Activated CD4-positive, alpha-beta T cell treated with anti-CD3 and anti-CD28 coated beads, Interleukin-2, amount 50 U/mL, for 24 hours (primary cell): ENCODE results near the gene SP100.
"Not testable (repeated sequence)": the region's sequence is repeated elsewhere in the genome, so short reads cannot be mapped to it uniquely, and the experiment has no call there.

Experiments
- DNase-seq, 2 donors: peaks; one replicate each; pipeline ENCODE4 v3.0.0-alpha.2; 2020; ENCODE audit warnings: low read depth in 1 of 2, low spot score in 1 of 2

SP100 gene

DNA sequence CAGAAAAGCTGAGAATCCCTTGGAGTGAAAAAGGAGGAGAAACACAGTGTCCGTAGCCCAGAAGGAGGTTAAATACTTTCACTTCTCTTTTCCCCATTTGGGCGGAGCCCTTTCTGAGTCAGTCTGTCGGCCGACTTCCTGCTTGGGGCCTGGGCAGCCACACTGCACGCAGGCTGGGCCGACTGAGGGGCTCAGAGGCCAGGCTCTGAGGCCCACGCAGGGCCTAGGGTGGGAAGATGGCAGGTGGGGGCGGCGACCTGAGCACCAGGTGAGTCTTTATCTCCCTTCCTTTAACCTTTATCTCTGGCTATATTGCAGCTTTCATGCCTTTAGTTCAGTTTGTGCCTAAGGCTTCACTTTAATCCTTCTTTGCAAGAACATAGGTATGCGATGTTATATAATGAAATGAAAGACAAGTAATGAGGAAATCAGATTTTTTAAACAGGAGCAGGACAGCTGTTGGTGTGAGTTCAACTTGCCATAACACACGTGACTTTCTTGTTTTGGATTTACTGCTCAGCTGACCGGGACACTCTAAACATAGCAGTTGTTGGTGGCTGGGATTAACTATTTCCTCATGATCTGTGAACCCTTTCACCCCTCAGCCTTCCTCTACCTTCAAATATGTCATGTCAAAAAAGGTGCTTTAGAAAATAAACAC lies at the start of gene SP100:
TSS of gene SP100 (plus strand) at position 141 of the 661 bp plus-strand sequence. CDS start at position 237, 96 bp downstream.
- peak; percentile 31 to 67 for DNase-seq

DNA sequence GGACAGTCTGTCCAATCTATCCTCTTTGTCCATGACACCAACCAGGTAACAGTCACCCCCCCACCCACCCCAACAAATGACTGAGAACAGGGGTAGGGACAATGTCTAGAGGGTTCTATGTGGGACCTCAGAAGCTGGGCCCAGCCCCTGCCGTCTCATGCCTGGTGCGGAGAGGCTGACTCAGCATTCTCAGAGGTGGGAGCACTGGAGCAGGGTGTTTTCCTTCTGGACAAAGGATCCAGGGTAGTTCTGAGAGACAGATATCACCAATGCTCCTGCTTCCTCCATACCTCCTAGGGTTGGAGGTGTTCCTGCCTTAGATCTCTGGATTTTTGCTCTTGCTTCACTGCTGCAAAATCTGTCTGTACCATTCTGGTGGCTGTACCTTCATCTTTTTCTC lies 33.9 kb upstream of the SP100 start:
- no peak for DNase-seq

DNA sequence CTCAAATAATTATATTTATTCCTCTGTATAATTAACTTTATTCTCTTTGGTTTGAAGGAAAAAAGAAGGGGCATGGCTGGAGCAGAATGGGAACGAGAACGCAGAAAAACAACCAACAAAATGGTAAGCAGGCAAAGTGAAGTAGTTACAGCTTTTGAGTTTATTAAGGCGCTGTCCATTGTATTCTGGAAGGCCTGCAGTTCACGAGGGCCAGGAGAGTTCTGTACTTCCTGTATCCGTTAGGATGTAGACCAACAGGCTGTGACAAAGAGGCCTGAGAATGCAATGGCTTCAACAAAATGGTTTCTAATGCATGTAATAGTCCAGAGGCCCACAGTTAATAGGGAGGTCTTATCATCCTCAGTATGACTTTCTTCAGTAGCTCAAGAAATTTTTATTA lies 32.5 kb upstream of the SP100 start:
- DNase-seq = no peak

DNA sequence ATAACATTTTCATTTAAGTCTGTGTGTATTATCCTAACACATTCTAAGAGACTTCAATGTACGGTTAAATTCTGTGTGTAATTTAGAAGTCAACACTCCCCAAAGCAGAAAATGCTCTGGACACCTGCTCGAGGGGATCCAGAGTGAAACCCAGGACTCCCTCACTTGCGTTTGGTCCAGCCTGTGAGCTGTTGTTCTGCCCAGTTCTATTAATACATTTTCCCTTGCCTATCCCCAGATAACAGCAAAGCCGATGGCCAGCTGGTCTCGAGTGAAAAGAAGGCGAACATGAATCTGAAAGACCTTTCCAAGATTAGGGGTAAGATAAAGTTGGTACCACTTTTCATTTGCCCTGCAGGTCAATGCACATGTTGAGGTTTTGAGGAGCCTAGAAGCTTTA lies 31.0 kb upstream of the SP100 start:
- no peak for DNase-seq

DNA sequence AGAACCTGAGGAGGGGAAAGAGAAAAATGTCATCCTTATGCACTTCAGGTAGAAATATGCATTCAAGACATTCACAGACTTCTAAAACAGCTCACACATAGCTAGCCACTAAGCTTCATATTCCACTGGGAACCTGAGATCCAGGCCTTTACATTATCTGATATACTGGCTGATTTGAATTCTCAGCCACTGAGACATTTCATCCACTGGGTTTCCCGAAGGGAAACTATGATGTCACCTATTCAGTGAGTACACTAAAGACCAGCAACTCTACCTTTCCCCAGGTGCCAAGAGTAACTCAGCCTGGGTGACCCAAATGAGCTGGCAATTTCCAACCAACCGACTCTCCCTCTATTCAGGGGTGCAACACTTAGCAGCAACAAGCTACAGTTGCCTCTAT lies 21.7 kb upstream of the SP100 start:
- no peak for DNase-seq

DNA sequence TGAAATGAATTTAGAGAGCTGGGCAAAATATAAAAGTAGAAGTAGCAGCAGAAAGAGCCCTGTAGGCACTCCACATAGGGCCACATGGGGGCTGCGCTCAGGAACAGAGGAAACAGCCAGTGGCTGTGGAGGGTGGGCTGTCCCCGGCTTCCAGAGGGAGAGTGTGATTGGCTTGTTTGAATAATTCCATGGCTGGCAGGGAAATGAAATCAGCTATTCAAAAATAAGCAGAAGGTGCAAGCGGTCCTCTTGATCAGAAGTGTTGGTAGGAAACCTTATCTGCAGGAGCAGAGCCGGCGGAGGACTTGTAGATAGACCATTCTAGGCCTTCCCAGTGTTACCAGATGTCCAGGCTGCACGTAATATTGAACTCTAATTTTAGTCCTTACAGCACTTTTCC lies 17.3 kb upstream of the SP100 start:
- not testable (repeated sequence) for DNase-seq

DNA sequence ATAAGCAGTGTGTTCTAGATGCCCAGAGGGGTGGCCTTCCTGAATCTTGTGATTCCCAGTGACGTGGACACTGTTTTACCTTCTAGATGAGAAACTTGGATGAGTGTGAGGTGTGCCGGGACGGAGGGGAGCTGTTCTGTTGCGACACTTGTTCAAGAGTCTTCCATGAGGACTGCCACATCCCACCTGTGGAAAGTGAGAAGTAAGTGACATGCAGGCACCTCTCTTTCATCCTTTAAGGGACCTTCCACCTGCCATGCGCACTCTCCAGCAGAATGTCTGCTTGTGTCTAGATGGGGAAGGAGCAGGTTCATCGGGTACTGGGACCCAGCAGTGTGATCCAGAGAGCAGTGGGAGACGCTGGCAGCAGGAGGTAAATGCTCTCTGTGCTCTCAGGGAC lies 16.0 kb upstream of the SP100 start:
- DNase-seq = no peak

DNA sequence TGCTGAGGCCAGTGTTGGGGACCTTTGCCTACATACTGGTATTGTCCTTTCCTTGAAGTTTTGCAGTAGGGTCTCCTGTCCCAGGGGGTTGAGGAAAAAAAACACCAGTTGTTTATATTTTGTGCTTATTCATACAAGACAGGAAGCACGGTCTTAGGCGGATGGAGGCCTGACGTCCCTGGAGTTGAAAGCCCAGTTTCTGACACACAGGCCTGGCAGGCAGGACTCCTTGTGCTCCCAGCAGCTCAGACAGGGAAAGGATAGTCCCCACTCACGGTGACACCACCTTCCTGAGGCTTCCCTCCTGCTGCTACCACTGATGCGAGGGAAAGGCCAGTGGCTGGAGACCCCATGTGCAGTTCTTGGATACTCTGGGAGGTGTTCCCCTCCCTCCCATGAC lies 15.5 kb upstream of the SP100 start:
- DNase-seq = no peak

DNA sequence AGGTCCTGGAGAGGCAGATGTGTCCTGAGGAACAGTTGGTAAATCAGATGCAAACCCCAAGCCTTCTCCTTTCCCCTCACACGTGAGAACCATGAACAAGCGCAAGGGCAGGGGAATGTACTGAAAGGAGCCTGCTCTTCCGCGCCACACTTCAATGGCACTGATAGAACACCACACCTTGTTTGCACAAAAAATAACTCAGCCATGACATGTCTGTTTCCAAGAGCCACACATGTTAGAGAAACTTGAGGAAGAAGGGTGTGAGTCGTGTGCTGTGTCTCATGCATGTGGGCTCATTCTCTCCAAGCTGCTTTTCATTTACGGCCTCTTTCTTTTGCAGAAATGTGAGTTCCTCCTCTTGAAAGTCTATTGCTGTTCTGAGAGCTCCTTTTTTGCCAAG lies 15.0 kb upstream of the SP100 start:
- DNase-seq = not testable (repeated sequence)

DNA sequence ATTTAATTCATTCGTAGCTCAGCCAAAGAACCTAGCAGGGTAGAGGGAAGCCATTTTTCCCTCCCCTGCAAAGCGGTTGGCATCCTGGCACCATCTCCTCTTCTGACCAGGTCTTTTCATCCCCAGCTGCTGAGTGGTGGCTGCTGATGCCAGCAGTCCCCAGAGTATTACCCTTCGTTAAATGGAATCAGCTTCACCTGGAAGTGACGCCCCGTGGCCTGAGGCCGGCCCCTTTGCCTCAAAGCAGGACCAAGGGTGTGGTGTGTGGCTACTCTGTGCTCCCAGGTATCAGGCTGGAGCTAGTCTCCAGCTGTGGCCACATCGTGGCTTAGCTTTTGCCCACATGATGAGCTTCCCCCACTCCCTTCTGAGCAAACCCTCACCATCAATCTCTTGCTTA lies 12.3 kb upstream of the SP100 start:
- DNase-seq = no peak

DNA sequence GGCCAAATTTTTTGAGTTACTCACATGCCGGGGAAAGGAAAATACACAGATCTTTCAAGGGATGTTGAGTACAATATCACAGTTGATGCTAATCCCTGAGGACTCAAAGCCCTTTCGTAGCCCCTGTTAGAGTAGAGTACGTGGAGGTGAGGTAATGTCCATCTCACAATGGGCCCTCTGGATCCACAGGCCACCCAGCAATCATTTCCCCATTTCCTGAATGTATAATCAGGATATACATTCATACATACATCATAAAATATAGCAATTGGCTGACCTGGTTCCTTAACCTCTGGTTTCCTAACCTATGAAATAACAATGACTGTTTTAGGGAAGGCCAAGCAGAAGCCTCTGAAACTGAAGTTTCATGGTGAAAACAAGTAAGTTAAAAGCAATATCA lies 10.2 kb upstream of the SP100 start:
- DNase-seq = no peak

DNA sequence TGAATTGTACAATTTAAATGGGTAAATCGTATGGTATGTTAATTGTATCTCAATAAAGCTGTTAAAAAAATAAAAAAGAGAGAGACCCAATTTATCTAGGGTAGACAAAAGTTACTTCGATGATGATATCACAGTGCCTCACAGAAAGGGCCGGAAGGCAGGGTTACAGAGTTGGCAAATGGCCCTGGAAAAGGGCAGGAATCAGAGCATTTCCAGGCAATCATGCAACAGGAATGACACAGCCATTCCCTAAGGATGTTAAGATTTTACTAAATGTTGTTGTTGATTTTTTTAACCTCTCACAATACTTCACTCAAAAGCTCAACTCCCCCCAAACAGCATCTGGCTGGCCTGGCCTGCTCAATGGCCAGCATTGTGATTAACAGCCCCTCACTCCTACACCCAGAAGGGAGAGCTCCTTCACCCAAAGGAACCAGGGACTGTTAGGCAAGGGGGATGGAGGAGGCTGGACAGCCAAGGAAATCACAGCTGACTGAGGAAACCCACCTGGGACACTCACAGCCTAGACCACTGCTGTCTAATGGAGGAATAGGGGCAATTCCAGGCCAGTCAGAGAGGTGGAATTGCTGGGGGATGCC lies 7.7 kb upstream of the SP100 start:
- no peak for DNase-seq

DNA sequence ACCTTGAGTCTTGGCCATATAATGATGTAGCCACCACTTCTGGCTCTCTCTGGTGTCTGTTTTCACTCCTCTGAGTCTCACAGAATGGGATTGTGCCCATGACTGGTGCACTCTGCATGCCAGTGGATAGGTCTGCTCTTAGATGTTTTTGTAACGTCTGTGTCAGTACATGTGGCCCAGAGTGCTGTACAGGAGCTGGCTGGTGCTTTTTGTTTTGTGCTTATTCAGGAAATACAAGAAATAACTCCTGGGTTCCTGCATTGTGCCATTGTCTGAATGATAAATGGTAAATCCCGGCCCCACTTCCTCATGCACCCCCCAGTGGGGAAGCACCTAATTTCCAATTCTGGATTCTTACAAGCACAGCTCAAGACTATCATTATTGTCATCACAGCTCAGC lies 6.7 kb upstream of the SP100 start:
- DNase-seq = not testable (repeated sequence)

DNA sequence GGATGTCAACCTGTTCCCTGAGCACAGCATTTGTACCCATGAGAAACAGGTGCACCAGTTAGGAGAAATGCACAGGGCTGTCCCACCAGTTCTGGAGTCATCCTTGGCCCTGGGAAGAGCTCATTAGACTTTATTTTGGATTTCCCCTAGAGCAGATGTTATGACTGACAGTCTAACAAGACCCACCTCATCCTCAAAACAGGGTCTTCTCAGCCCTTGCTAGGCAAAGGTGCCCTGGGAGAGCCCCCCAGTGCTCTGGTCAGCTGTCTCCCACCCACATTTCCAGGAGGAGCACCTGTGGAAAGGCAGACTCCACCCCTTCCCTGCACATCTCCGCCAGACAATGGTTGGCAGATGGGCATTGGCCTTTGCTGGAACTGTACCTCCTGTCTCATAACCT lies 5.7 kb upstream of the SP100 start:
- no peak for DNase-seq

DNA sequence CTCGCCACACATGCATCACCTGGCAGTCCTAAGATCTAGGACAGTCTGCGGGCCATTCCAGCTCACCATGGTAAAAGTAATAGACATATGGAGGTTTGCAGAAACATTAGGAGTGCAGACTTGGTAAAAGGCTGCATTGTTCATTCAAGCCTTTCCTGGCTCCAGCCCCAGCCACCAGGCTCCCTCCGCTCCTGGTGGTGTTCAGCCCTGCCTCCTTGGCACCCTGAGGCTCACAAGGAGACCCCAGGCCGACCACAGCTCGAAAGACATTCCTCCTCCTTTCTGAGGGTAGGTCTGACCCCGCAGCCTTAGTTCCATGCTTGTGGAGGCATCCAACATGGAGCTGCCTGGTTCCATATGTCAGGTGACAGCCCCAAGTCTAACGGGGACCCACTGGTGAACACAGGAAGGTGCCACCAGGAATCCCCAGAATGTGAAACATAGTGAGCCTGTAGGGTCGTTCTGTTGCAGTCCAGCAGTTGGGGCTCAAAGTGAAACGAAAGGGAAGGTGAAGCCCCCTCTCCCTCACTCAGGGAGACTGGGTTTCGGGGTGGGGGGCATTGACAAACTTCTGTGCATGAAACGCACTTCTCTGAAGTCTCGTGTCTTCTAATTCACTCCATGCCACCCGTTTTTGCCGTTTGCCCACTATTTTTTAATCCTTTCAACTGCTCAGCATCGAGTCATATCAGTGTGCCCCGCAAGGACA lies 5.0 kb upstream of the SP100 start:
- DNase-seq = no peak

DNA sequence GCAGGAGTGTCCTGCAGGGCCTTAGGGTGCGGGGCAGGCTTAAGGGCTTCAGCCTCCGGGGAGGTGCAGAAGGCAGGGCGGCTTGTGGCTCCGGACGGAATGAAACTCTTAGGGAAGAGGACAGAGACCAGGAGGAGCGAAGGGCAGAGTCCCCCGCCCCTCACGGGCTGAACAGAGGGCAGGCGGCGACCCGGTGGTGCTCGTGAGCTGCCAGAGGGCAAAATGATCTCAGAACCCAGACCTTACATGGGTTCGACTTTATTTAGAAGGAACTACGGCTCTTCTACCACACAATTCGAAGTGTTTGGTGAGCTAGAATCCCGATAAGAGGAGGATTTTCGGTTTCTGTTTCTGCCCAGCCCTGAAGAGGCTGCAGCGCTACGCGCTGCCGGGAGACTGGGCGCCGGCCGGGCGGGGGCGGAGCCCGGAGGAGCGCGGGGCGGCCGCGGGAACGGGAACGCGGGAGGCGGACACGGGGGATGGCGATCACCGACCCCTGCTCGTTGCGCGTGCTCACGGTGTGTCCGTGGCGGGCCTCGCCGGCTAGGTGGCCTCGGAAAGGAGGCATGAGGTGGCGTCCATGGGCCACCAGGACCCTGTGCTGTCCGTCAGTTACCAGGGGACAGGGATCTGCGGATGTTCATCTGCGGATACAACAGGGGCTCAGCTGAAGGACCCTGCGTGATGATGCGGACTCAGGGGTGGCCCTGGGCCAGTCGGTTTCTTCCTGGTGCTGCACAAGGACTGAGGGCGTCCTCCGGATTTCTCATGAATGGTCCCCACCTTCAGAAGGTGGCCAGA lies 4.2 kb upstream of the SP100 start:
- peak in 1 of 2 donors; percentile 26 for DNase-seq

DNA sequence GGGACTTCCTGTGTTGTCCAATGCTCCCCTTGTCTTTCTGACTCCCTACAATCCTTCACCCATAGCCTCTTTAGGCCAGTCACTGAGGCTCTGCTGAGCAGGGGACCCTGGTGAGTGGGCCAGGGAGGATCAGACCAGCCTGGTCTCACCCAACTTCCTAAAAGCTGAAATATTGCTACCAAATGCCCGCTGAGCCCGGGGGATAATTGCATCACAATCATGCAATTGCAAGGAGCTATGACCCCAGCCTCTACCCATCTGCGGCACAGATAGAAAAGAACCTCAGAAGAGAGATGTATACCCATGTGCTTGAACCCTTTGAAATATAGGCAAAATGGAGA lies 3.7 kb upstream of the SP100 start:
- no peak for DNase-seq

DNA sequence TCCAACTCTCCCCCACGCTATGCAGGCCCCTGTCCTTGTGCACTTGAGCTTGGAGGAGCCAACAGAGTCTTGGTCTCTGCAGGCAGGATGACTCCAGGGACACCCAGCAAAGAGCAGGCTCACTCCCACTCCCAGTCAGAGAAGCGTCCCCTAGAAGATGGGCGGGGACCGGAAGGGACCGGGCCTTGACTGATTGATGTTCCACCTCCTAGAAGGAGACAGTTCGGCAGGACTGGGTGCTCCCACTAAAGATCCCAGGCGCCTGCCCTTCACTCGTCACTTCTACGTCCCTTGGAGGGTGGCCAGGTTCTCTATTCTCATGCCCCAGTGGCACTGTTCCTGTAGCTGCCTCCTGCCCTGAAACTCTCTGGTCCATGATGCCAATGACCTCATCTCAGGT lies 3.2 kb upstream of the SP100 start:
- DNase-seq = no peak

DNA sequence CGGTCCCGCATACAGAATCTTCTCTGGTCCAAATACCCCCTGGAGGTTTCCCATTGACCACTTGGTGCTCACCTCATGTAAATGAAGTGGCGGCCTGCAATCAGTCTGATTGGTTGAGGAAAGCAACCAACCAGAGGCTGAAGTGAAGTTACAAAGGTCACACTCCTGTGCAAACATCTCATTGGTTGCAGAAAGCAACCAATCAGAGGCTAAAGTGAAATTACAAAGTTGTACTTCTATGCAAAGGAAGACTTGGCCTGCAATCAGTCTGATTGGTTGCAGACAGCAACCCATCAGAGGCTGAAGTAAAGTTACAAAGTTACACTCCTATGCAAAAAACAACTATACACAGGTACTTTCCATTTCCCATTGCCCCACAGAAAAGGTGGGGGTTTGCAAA lies 2.5 kb upstream of the SP100 start:
- DNase-seq = no peak

DNA sequence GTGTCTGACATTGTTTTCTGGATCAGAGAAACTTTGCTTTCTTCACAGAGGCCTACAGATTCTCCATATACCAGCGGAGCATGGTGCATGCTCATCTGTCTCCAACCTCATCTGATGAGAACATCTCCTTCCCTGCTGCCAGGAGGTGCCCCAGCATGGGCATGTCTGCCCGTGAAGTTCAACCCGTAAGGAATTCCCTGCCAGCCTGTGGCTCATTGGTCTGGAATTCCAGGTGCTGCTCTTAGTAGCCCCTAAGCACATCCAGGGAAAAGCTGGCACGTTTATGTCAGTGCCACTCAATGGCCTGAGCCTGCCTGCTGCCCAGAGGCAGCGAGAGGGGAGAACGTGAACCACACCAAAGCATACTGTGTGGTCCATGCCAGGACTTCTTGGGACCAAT lies 1.7 kb upstream of the SP100 start:
- no peak for DNase-seq

DNA sequence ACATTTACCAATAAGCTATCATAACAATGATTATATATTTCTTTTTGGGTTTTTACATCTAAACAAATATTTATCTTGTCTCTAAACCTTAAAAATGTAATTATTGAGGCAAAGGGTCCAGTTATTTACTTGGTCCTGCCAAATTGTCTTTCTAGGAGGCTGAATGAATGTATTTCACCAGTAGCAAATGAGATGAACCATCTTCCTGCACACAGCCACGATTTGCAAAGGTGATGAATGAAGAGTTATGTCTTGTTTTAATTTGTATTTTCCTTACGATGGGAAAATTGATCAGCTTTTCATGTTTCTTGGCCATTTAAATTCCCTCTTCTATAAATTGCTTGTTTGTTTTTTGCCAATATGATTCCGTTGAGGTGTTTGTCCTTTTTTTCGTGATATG lies 1.4 kb downstream of the SP100 start:
- DNase-seq = no peak
